Measurements from ENCODE around the gene GALR3. TPM values are rescaled to one million over a fixed set of nuclear protein-coding genes. Genes with fewer than 3 reads are reported as not detected.

GALR3 gene
- total RNA-seq, 1 donor from 2014 or later: not detected

GRCh38 chr22:37777122-37777687 is 46.0 kb upstream of the GALR3 start:
- intact Hi-C loops (cut with DNase I): no loop called here
- TF ChIP-seq CTCF (IDR thresholded peaks at IDR 0.05): no peak
- TF ChIP-seq POLR2AphosphoS5 (IDR thresholded peaks at IDR 0.05; ENCODE audit: insufficient read depth in 1 of 2, low read depth in 1 of 2): peak; percentile 64 to 83
- no peak for TF ChIP-seq POLR2A (IDR thresholded peaks at IDR 0.05)
- H3K4me1 ChIP-seq: peaks cover 19% of the 10 kb centered on the region
- no peak overlapping the region for H3K4me3 ChIP-seq
- no peaks in the 10 kb centered on the region for H3K9me3 ChIP-seq
- no peaks in the 10 kb centered on the region for H3K27me3 ChIP-seq
- peak overlapping the region; percentile 11 for H3K27ac ChIP-seq
- peaks cover 0 to 9% of the 10 kb centered on the region in 2 donors for H3K36me3 ChIP-seq
- DNase-seq (ENCODE audit: extremely low spot score in 2 of 2): no peak

- no peak overlapping the region for H3K27ac ChIP-seq
- intact Hi-C loops (cut with DNase I): no loop called here
- no peaks in the 10 kb centered on the region for H3K36me3 ChIP-seq
- TF ChIP-seq CTCF (IDR thresholded peaks at IDR 0.05) (no peak), POLR2A (IDR thresholded peaks at IDR 0.05) (no peak), POLR2AphosphoS5 (IDR thresholded peaks at IDR 0.05; ENCODE audit: insufficient read depth in 1 of 2, low read depth in 1 of 2) (no peak)
- no peak for DNase-seq (ENCODE audit: extremely low spot score in 2 of 2)
- peaks cover 32% of the 10 kb centered on the region for H3K4me1 ChIP-seq
- H3K9me3 ChIP-seq: no peaks in the 10 kb centered on the region
- H3K27me3 ChIP-seq: no peaks in the 10 kb centered on the region
- no peak overlapping the region for H3K4me3 ChIP-seq
Measured at GRCh38 chr22:37778370-37779009, 44.7 kb upstream of the GALR3 start.

- DNase-seq (ENCODE audit: extremely low spot score in 2 of 2): no peak
- H3K4me1 ChIP-seq: peaks cover 41% of the 10 kb centered on the region
- no peak overlapping the region for H3K27ac ChIP-seq
- intact Hi-C loops (cut with DNase I): no loop called here
- no peaks in the 10 kb centered on the region for H3K9me3 ChIP-seq
- no peaks in the 10 kb centered on the region for H3K27me3 ChIP-seq
- TF ChIP-seq CTCF (IDR thresholded peaks at IDR 0.05) (peak in 1 of 3 experiments; percentile 20), POLR2A (IDR thresholded peaks at IDR 0.05) (no peak)
- no peak overlapping the region for H3K4me3 ChIP-seq
- no peaks in the 10 kb centered on the region for H3K36me3 ChIP-seq
Measured at GRCh38 chr22:37781434-37782059, 41.6 kb upstream of the GALR3 start.

GRCh38 chr22:37782340-37783168 is 40.6 kb upstream of the GALR3 start:
- Histone ChIP-seq H3K27me3 (no peaks in the 10 kb centered on the region), H3K9me3 (no peaks in the 10 kb centered on the region), H3K36me3 (no peaks in the 10 kb centered on the region), H3K4me1 (peaks cover 36% of the 10 kb centered on the region), H3K4me3 (no peak overlapping the region), H3K27ac (no peak overlapping the region)
- intact Hi-C loops (cut with DNase I): no loop called here
- DNase-seq (ENCODE audit: extremely low spot score in 2 of 2): no peak
- no peak for TF ChIP-seq POLR2A (IDR thresholded peaks at IDR 0.05)
- TF ChIP-seq POLR2AphosphoS5 (IDR thresholded peaks at IDR 0.05; ENCODE audit: insufficient read depth in 1 of 2, low read depth in 1 of 2): peak in 1 of 2 donors; percentile 17

- no peak overlapping the region for H3K27ac ChIP-seq
- DNase-seq (ENCODE audit: extremely low spot score in 2 of 2): no peak
- TF ChIP-seq CTCF (IDR thresholded peaks at IDR 0.05) (no peak), POLR2AphosphoS5 (IDR thresholded peaks at IDR 0.05; ENCODE audit: insufficient read depth in 1 of 2, low read depth in 1 of 2) (peak; percentile 58 to 78), POLR2A (IDR thresholded peaks at IDR 0.05) (no peak)
- intact Hi-C loops (cut with DNase I): no loop called here
- H3K9me3 ChIP-seq: no peaks in the 10 kb centered on the region
- no peaks in the 10 kb centered on the region for H3K27me3 ChIP-seq
- H3K4me1 ChIP-seq: peaks cover 32% of the 10 kb centered on the region
- H3K4me3 ChIP-seq: no peak overlapping the region
- no peaks in the 10 kb centered on the region for H3K36me3 ChIP-seq
Measured at GRCh38 chr22:37784829-37785495, 38.2 kb upstream of the GALR3 start.
